Measurements from ENCODE around the gene HLA-DRB5. TPM values are rescaled to one million over a fixed set of nuclear protein-coding genes. Genes with fewer than 3 reads are reported as not detected.

Gene HLA-DRB5
- total RNA-seq, 1 donor from 2014 or later, result 3.4 TPM

DNA sequence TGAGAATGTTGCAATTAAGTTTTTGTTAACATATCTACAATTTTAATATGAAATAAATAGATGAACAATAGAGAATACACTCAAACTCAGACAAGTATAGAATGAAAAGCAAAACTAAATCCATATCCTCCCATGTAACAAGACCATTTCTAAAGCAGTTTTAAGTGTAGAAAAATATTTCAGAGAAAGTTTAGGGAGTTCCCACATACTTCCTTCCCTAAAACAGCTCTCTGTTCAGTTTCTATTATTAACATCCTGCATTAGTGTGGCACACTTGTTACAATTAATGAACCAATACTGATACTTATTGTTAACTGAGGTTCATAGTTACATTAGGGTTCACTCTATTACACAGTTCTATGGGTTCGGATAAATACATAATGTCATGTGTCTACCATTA, 38.4 kb downstream of the HLA-DRB5 start:
- Histone ChIP-seq H3K27ac (no peak overlapping the region), H3K9ac (no peak overlapping the region), H2AFZ (replicated peaks) (no peak overlapping the region), H3F3A (ENCODE audit: low read depth) (no peaks in the 10 kb centered on the region), H4K20me1 (ENCODE audit: low read depth) (no peaks in the 10 kb centered on the region), H3K36me3 (no peaks in the 10 kb centered on the region), H3K4me1 (no peaks in the 10 kb centered on the region), H3K9me3 (ENCODE audit: low read depth) (no peaks in the 10 kb centered on the region), H3K4me3 (no peak overlapping the region), H3K27me3 (no peaks in the 10 kb centered on the region), H3K4me2 (no peak overlapping the region), H3K79me2 (ENCODE audit: low read depth) (no peaks in the 10 kb centered on the region)
- Mint-ChIP-seq H3K4me3 (no peak overlapping the region), H3K36me3 (no peaks in the 10 kb centered on the region), H3K9me3 (peaks cover 9% of the 10 kb centered on the region), H3K27ac (no peak overlapping the region), H3K4me1 (no peaks in the 10 kb centered on the region), H3K27me3 (ENCODE audit: insufficient read depth, low read depth) (no peaks in the 10 kb centered on the region)
- TF ChIP-seq EZH2phosphoT487 (IDR thresholded peaks at IDR 0.05), result no peak
- TF ChIP-seq, protein P1, sequence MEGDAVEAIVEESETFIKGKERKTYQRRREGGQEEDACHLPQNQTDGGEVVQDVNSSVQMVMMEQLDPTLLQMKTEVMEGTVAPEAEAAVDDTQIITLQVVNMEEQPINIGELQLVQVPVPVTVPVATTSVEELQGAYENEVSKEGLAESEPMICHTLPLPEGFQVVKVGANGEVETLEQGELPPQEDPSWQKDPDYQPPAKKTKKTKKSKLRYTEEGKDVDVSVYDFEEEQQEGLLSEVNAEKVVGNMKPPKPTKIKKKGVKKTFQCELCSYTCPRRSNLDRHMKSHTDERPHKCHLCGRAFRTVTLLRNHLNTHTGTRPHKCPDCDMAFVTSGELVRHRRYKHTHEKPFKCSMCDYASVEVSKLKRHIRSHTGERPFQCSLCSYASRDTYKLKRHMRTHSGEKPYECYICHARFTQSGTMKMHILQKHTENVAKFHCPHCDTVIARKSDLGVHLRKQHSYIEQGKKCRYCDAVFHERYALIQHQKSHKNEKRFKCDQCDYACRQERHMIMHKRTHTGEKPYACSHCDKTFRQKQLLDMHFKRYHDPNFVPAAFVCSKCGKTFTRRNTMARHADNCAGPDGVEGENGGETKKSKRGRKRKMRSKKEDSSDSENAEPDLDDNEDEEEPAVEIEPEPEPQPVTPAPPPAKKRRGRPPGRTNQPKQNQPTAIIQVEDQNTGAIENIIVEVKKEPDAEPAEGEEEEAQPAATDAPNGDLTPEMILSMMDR (IDR thresholded peaks at IDR 0.05), result no peak
- TF ChIP-seq EZH2 (IDR thresholded peaks at IDR 0.05), result no peak
- no peak for DNase-seq (ENCODE audit: low spot score)

DNA sequence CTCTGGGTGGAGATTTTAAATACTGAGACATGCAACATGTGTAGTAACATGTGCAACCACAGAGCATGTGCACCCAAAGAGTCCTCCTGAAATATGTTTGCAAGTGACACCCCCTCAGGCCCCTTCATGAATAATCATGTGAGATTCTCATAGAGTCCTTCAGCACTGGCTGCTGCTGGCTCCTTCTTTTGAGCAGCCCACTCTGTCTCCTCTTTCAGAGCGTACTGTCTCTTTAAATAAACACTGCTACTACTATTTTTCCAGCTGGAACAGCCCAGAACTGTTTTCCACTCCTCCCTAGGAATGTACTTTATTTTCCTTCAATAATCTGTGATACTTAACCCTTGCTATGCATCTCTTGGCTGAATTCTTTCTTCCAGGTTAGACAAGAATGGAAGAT, 42.0 kb downstream of the HLA-DRB5 start:
- TF ChIP-seq EZH2 (IDR thresholded peaks at IDR 0.05) (no peak), EZH2phosphoT487 (IDR thresholded peaks at IDR 0.05) (no peak)
- TF ChIP-seq, protein P1 (IDR thresholded peaks at IDR 0.05), result no peak
- H3K4me1 Mint-ChIP-seq, result no peaks in the 10 kb centered on the region

DNA sequence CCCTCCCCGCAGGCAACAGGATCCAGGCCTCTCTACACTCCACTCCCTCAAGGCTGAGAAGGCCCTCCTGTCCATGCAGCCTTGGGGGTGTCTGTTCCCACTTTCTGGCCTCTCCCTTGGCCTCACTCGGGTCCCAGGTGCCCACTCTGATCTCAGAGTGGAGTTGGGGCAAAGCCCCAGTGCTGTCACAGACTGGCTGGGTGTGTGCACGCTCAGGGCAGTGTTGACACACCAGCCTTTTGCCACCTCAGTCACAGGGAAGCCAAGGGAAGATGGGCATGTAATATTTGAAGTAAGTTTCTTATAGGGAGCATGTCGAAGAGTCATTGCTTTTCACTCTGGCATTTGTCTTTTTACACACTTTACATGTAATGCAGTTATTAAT, 45.5 kb downstream of the HLA-DRB5 start:
- Histone ChIP-seq H3F3A (ENCODE audit: low read depth) (no peaks in the 10 kb centered on the region), H3K36me3 (no peaks in the 10 kb centered on the region), H3K4me1 (no peaks in the 10 kb centered on the region), H3K79me2 (ENCODE audit: low read depth) (no peaks in the 10 kb centered on the region), H2AFZ (replicated peaks) (no peak overlapping the region), H3K9me3 (ENCODE audit: low read depth) (no peaks in the 10 kb centered on the region), H3K9ac (no peak overlapping the region), H3K4me2 (no peak overlapping the region), H3K27me3 (no peaks in the 10 kb centered on the region), H3K27ac (no peak overlapping the region), H4K20me1 (ENCODE audit: low read depth) (no peaks in the 10 kb centered on the region), H3K4me3 (no peak overlapping the region)
- no peak for DNase-seq (ENCODE audit: low spot score)
- TF ChIP-seq EZH2phosphoT487 (IDR thresholded peaks at IDR 0.05), result no peak
- no peak for TF ChIP-seq EZH2 (IDR thresholded peaks at IDR 0.05)
- TF ChIP-seq, protein P1 (IDR thresholded peaks at IDR 0.05), result no peak
- Mint-ChIP-seq H3K4me1 (no peaks in the 10 kb centered on the region), H3K36me3 (no peaks in the 10 kb centered on the region), H3K27me3 (ENCODE audit: insufficient read depth, low read depth) (no peaks in the 10 kb centered on the region), H3K4me3 (no peak overlapping the region), H3K27ac (peak overlapping the region; percentile 15), H3K9me3 (no peaks in the 10 kb centered on the region)

More for the DNA sequence above, 42.0 kb downstream of the HLA-DRB5 start:
- no peak for DNase-seq (ENCODE audit: low spot score)
- H3K4me2 ChIP-seq, result no peak overlapping the region
- peak overlapping the region; percentile 50 for H2AFZ ChIP-seq (replicated peaks)
- H3K36me3 Mint-ChIP-seq, result no peaks in the 10 kb centered on the region
- no peaks in the 10 kb centered on the region for H3K9me3 Mint-ChIP-seq
- no peaks in the 10 kb centered on the region for H4K20me1 ChIP-seq (ENCODE audit: low read depth)
- no peaks in the 10 kb centered on the region for H3K27me3 Mint-ChIP-seq (ENCODE audit: insufficient read depth, low read depth)
- no peak overlapping the region for H3K27ac Mint-ChIP-seq
- no peak overlapping the region for H3K27ac ChIP-seq
- no peaks in the 10 kb centered on the region for H3K27me3 ChIP-seq
- no peaks in the 10 kb centered on the region for H3K36me3 ChIP-seq
- H3K4me3 Mint-ChIP-seq, result no peak overlapping the region
- no peaks in the 10 kb centered on the region for H3K79me2 ChIP-seq (ENCODE audit: low read depth)
- H3K4me1 ChIP-seq, result no peaks in the 10 kb centered on the region
- H3K9me3 ChIP-seq (ENCODE audit: low read depth), result no peaks in the 10 kb centered on the region
- H3K4me3 ChIP-seq, result no peak overlapping the region
- H3F3A ChIP-seq (ENCODE audit: low read depth), result no peaks in the 10 kb centered on the region
- no peak overlapping the region for H3K9ac ChIP-seq

Measured in neural progenitor cell (in vitro differentiated cells).